HG02588 (cell line): ENCODE measurements around the gene KLF7.

ENCODE experiments used
- ATAC-seq: cut with Tn5 transposase; IDR thresholded peaks from one replicate; pipeline ENCODE4 v1.9.1; 2021; ENCODE audit warnings: mild to moderate bottlenecking, moderate library complexity; ENCODE audit not compliant: unreplicated experiment

KLF7 gene

GRCh38 chr2:207165121-207166038 lies at the start of gene KLF7:
TSS of gene KLF7 (minus strand) at chr2:207165948. CDS start at chr2:207165568, 380 bp downstream.
- ATAC-seq, result no peak

- ATAC-seq, result no peak
These were observed 49.6 kb upstream of the KLF7 start for GRCh38 chr2:207215308-207215707.

- ATAC-seq, result no peak
These were observed 48.7 kb upstream of the KLF7 start for GRCh38 chr2:207214446-207214845.

- no peak for ATAC-seq
These were observed 40.3 kb upstream of the KLF7 start for GRCh38 chr2:207206011-207206410.

GRCh38 chr2:207205173-207205957 lies 39.6 kb upstream of the KLF7 start:
- ATAC-seq, result no peak

- no peak for ATAC-seq
These were observed 37.3 kb upstream of the KLF7 start for GRCh38 chr2:207203056-207203455.

- no peak for ATAC-seq
These were observed 36.9 kb upstream of the KLF7 start for GRCh38 chr2:207202645-207203044.

- ATAC-seq, result no peak
These were observed 35.7 kb upstream of the KLF7 start for GRCh38 chr2:207201416-207201815.

- no peak for ATAC-seq
These were observed 34.4 kb upstream of the KLF7 start for GRCh38 chr2:207200136-207200535.

- ATAC-seq, result no peak
These were observed 28.3 kb upstream of the KLF7 start for GRCh38 chr2:207194028-207194427.

GRCh38 chr2:207188626-207189419 lies 23.1 kb upstream of the KLF7 start:
- ATAC-seq, result no peak

- ATAC-seq, result no peak
These were observed 19.6 kb upstream of the KLF7 start for GRCh38 chr2:207185372-207185771.

GRCh38 chr2:207184768-207185167 lies 19.0 kb upstream of the KLF7 start:
- ATAC-seq, result no peak

GRCh38 chr2:207184348-207184747 lies 18.6 kb upstream of the KLF7 start:
- ATAC-seq, result no peak

GRCh38 chr2:207183506-207183905 lies 17.8 kb upstream of the KLF7 start:
- no peak for ATAC-seq

- no peak for ATAC-seq
These were observed 17.2 kb upstream of the KLF7 start for GRCh38 chr2:207182911-207183310.

- ATAC-seq, result no peak
These were observed 16.0 kb upstream of the KLF7 start for GRCh38 chr2:207181526-207182274.

- no peak for ATAC-seq
These were observed 15.0 kb upstream of the KLF7 start for GRCh38 chr2:207180741-207181140.

- ATAC-seq, result no peak
These were observed 10.5 kb upstream of the KLF7 start for GRCh38 chr2:207176247-207176646.

GRCh38 chr2:207173641-207174040 lies 7.9 kb upstream of the KLF7 start:
- no peak for ATAC-seq
